Measurements from ENCODE around the gene ARHGAP42. TPM values are rescaled to one million over a fixed set of nuclear protein-coding genes. Genes with fewer than 3 reads are reported as not detected.

The ARHGAP42 gene
- total and polyA plus RNA-seq, 2 of the 4 experiments (the other 2 are of a cell fraction): 2.9 to 7.3 TPM

DNA sequence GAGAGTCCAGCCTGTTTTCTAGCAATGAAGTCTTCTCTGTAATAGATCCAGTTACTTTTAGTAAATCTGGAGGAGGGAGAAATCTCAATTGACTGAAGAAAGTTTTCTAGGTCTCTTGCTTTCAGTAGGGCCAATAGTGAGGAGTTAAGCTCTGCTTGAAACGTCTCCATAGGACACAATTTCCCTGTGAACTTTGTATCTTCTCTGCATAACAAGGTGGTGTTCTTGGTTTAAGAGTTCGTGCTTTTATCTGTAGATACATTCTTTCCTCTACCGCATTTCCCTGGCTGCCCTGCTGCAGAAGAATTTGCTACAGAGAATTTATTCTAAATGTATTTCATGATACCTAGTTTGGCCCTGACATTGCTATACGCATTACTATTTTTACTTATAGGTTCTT is 183.1 kb downstream of the ARHGAP42 start:
- Histone ChIP-seq H2AK9ac (replicated peaks; ENCODE audit: low read depth, low read length, poor library complexity) (no peak overlapping the region), H2BK20ac (ENCODE audit: low read depth, low read length) (no peak overlapping the region), H4K8ac (ENCODE audit: low read depth in 2 of 2, low read length in 2 of 2) (no peak overlapping the region), H3K18ac (ENCODE audit: low read depth, low read length) (no peak overlapping the region), H3K23ac (ENCODE audit: low read depth, low read length) (no peak overlapping the region), H3K14ac (replicated peaks; ENCODE audit: low read depth, low read length) (no peak overlapping the region), H3K79me1 (ENCODE audit: low read depth in 1 of 2, low read length in 2 of 2) (peaks cover under 1 to 11% of the 10 kb centered on the region in 2 experiments; a peak in 3 of 4 replicates), H3K4me2 (ENCODE audit: low read depth, low read length) (no peak overlapping the region), H3K4ac (ENCODE audit: low read depth, low read length) (no peak overlapping the region), H3K9me3 (ENCODE audit: control insufficient read depth, insufficient read depth, low read length) (no peaks in the 10 kb centered on the region), H3K56ac (ENCODE audit: extremely low read depth, insufficient read depth, low read length) (no peak overlapping the region), H4K5ac (ENCODE audit: low read depth, low read length) (no peak overlapping the region), H3K27me3 (ENCODE audit: control insufficient read depth, insufficient read depth, low read length) (no peaks in the 10 kb centered on the region), H3K9me1 (ENCODE audit: insufficient read depth, low read length) (peaks cover 4% of the 10 kb centered on the region; the same call in 1 of the 2 replicates), H2BK15ac (ENCODE audit: low read depth, low read length) (no peak overlapping the region), H3K4me3 (ENCODE audit: insufficient read depth, low read depth, low read length) (no peak overlapping the region), H4K91ac (ENCODE audit: insufficient read depth, low read depth, low read length) (no peak overlapping the region), H2AK5ac (ENCODE audit: low read depth, low read length) (no peak overlapping the region), H3K36me3 (ENCODE audit: control insufficient read depth, insufficient read depth, low read length) (no peaks in the 10 kb centered on the region), H2AFZ (replicated peaks; ENCODE audit: low read length, poor library complexity) (no peak overlapping the region), H4K20me1 (ENCODE audit: insufficient read depth, low read length) (no peaks in the 10 kb centered on the region), H3K9ac (ENCODE audit: low read depth, low read length) (no peak overlapping the region), H3K4me1 (ENCODE audit: control insufficient read depth, insufficient read depth, low read length) (peaks cover 11% of the 10 kb centered on the region), H2BK5ac (ENCODE audit: low read depth, low read length, poor library complexity, severe bottlenecking) (no peak overlapping the region), H3K27ac (ENCODE audit: insufficient read depth, low read length) (no peak overlapping the region), H2BK120ac (ENCODE audit: low read depth, low read length) (no peak overlapping the region)
- BruUV-seq (replicated peaks): no TSS peak
- ChIA-PET POLR2A (ENCODE audit: unreplicated experiment) (no interaction called here), CTCF (no interaction called here)
- in situ Hi-C loops (cut with MboI; ENCODE audit: low sequenced_read_pairs): no loop called here
- no peak for ATAC-seq (ENCODE audit: low read depth)
- DNase-seq: no peak
- dilution Hi-C loops (cut with HindIII; ENCODE audit: low sequenced_read_pairs, unreplicated experiment): no loop called here
- TF ChIP-seq RAD21 (IDR thresholded peaks at IDR 0.05; ENCODE audit: low read length): no peak
- intact Hi-C loops (cut with micrococcal nuclease): no loop called here
- no CpG with 5 or more reads among the region's 4 CpGs for WGBS, 2 experiments (ENCODE audit: extremely low coverage in 2 of 2, insufficient read length in 1 of 2)

Measured in IMR-90 (cell line).